ENCODE measurements around the gene PTPRC.
A peak's percentile ranks its signal among the peaks of the same experiment; 100 is the strongest.

PTPRC gene

GRCh38 chr1:198657550-198658064 is 18.8 kb downstream of the PTPRC start:
- H3K4me3 ChIP-seq (ENCODE audit: low read depth, low read length) = peak overlapping the region; percentile 42
- no peak for TF ChIP-seq MAX (IDR thresholded peaks at IDR 0.05; ENCODE audit: low read depth, low read length)
- TF ChIP-seq CTCF (IDR thresholded peaks at IDR 0.05; ENCODE audit: low read depth, low read length) = no peak
- no peak; the same call in 1 of the 2 replicates for TF ChIP-seq MYC (IDR thresholded peaks at IDR 0.05; ENCODE audit: low read depth, low read length)
- peak; percentile 75 for DNase-seq (ENCODE audit: low read depth)

GRCh38 chr1:198660341-198661261 is 21.8 kb downstream of the PTPRC start:
- no peak overlapping the region for H3K4me3 ChIP-seq (ENCODE audit: low read depth, low read length)
- no peak for DNase-seq (ENCODE audit: low read depth)
- TF ChIP-seq MYC (IDR thresholded peaks at IDR 0.05; ENCODE audit: low read depth, low read length) = no peak
- no peak for TF ChIP-seq POLR2A (IDR thresholded peaks at IDR 0.05; ENCODE audit: extremely low read depth, insufficient read length)
- TF ChIP-seq CTCF (IDR thresholded peaks at IDR 0.05; ENCODE audit: low read depth, low read length) = no peak
- TF ChIP-seq MAX (IDR thresholded peaks at IDR 0.05; ENCODE audit: low read depth, low read length) = no peak

- TF ChIP-seq CTCF (IDR thresholded peaks at IDR 0.05; ENCODE audit: low read depth, low read length) (no peak), MYC (IDR thresholded peaks at IDR 0.05; ENCODE audit: low read depth, low read length) (0 out of 2 replicates have a peak, but pooled peaks have one; percentile 52), POLR2A (IDR thresholded peaks at IDR 0.05; ENCODE audit: extremely low read depth, insufficient read length) (no peak), MAX (IDR thresholded peaks at IDR 0.05; ENCODE audit: low read depth, low read length) (peak; percentile 88)
These were observed 24.0 kb downstream of the PTPRC start for GRCh38 chr1:198662821-198663220.

GRCh38 chr1:198664068-198664788 is 25.4 kb downstream of the PTPRC start:
- TF ChIP-seq MAX (IDR thresholded peaks at IDR 0.05; ENCODE audit: low read depth, low read length) (no peak), MYC (IDR thresholded peaks at IDR 0.05; ENCODE audit: low read depth, low read length) (no peak; the same call in 1 of the 2 replicates), POLR2A (IDR thresholded peaks at IDR 0.05; ENCODE audit: extremely low read depth, insufficient read length) (peak; percentile 25)
- H3K4me3 ChIP-seq (ENCODE audit: low read depth, low read length) = peak overlapping the region; percentile 56
- peak; percentile 76 for DNase-seq (ENCODE audit: low read depth)

More at GRCh38 chr1:198662821-198663220, 24.0 kb downstream of the PTPRC start:
- no peak for DNase-seq (ENCODE audit: low read depth)
- no peak overlapping the region for H3K4me3 ChIP-seq (ENCODE audit: low read depth, low read length)

GRCh38 chr1:198667186-198667585 is 28.3 kb downstream of the PTPRC start:
- DNase-seq (ENCODE audit: low read depth) = no peak
- H3K4me3 ChIP-seq (ENCODE audit: low read depth, low read length) = no peak overlapping the region
- TF ChIP-seq POLR2A (IDR thresholded peaks at IDR 0.05; ENCODE audit: extremely low read depth, insufficient read length) (no peak), MAX (IDR thresholded peaks at IDR 0.05; ENCODE audit: low read depth, low read length) (no peak), CTCF (IDR thresholded peaks at IDR 0.05; ENCODE audit: low read depth, low read length) (no peak), MYC (IDR thresholded peaks at IDR 0.05; ENCODE audit: low read depth, low read length) (no peak)

Measured in NB4 (cell line).